Retinal pigment epithelial cell (primary cell): ENCODE measurements around the gene ARHGEF7.

ENCODE experiments used
- DNase-seq: peaks from one replicate; pipeline ENCODE4 v3.0.0-alpha.2; 2010; ENCODE audit warnings: low read depth
- H3K4me3 ChIP-seq: 2 replicates; pipeline ENCODE4 v1.5.1; 2011; ENCODE audit warnings: mild to moderate bottlenecking, low read length, control low read depth, moderate library complexity
- TF ChIP-seq, protein P1 (sequence below): conservative IDR thresholded peaks from 2 replicates; pipeline ENCODE4 v1.5.1; 2011; ENCODE audit warnings: low read depth, low read length, control low read depth, inconsistent platforms

Gene ARHGEF7

DNA sequence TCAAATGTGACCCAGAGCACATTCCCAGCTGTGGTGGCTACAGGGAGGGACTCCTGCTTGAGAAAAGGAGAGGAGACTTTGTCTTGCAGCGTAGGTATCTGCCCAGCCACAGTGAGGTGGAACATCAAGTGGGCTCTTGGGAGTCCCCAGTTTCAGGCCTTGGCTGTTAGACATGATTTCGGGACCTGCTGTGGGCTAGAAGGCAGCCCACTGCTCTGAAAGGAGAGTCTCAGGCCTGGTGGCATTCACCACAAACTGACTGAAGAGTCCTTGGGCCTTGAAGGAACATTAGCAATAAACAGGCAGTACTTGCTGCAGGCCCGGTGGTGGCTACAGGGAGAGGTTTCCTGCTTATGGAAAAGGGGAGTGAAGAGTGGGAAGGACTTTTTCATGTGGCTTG, 143.5 kb downstream of the ARHGEF7 start:
- DNase-seq = no peak
- TF ChIP-seq, protein P1, sequence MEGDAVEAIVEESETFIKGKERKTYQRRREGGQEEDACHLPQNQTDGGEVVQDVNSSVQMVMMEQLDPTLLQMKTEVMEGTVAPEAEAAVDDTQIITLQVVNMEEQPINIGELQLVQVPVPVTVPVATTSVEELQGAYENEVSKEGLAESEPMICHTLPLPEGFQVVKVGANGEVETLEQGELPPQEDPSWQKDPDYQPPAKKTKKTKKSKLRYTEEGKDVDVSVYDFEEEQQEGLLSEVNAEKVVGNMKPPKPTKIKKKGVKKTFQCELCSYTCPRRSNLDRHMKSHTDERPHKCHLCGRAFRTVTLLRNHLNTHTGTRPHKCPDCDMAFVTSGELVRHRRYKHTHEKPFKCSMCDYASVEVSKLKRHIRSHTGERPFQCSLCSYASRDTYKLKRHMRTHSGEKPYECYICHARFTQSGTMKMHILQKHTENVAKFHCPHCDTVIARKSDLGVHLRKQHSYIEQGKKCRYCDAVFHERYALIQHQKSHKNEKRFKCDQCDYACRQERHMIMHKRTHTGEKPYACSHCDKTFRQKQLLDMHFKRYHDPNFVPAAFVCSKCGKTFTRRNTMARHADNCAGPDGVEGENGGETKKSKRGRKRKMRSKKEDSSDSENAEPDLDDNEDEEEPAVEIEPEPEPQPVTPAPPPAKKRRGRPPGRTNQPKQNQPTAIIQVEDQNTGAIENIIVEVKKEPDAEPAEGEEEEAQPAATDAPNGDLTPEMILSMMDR = no peak
- no peak overlapping the region for H3K4me3 ChIP-seq

DNA sequence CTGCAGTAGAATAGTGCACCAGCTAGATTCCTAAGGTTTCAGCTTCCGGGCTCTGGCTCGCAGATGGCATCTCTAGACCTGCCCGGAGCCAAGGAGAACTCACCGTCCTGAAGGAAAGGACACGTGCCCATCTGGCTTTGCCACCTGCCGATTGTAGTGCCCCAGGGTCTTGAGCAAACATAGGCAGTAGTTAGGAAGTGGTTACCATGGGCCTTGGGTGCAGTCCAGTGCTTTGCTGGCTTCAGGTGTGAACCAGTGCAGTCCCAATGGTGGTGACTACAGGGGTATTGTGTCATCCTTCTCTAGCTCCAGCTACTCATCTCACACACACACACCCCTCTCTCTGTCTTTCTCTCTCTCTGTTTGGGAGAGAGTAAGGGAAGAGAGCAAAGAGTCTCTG, 143.9 kb downstream of the ARHGEF7 start:
- TF ChIP-seq, protein P1 = no peak
- H3K4me3 ChIP-seq = no peak overlapping the region
- DNase-seq = no peak

DNA sequence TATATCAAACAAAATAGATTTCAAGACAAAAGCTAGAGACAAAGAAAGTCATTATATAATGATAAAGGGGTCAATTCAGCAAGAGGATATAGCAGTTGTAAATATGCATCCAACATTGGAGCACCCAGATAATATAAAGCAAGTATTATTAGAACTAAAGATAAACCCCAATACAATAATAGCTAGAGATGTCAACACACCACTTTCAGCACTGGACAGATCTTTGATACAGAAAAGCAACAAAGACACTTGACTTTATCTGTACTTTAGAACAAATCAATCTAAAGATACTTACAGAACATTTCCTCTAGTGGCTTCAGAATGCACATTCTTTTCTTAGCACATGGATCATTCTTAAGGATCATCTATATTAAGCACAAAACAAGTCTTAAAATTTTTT, 146.2 kb downstream of the ARHGEF7 start:
- TF ChIP-seq, protein P1 = no peak
- DNase-seq = no peak
- H3K4me3 ChIP-seq = no peak overlapping the region

DNA sequence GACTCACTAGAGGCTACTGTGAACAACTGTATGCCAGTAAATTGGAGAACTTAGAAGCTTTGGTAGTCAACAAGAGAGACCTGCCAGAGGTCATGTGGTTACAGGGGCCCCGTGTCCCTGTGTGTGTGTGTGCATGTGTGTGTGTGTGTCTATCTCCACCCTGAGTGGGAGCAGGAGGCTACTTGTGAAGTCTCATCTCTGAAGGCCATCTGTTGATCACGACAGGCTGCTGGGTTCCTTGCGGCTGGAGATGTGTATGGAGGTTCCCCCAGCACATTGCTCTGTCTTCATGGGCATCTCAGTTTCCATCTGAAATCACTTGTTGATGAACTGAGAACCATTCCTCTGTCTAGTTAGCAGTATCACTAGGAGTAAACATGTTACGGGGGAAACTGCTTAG, 147.2 kb downstream of the ARHGEF7 start:
- no peak for DNase-seq
- no peak overlapping the region for H3K4me3 ChIP-seq
- TF ChIP-seq, protein P1 = no peak

DNA sequence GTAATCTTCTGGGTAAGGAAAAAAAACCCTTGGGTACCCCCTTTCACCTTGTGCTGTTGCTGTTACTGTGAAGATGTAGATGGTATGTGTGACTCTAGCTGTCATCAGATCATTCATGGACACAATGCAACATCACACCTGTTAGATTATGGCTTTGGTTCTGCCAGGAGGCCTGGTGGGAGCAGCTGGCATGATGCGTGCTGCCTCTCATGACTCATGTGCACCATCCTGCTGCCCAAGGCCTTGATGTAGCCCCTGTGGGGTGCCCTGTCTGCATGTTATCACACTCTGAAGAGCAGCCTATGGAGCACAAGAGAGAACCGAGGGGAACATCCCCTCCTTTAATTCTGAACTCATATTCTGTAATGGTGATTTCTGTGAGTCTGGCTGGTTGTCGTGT, 147.6 kb downstream of the ARHGEF7 start:
- TF ChIP-seq, protein P1 = no peak
- DNase-seq = no peak
- no peak overlapping the region for H3K4me3 ChIP-seq

DNA sequence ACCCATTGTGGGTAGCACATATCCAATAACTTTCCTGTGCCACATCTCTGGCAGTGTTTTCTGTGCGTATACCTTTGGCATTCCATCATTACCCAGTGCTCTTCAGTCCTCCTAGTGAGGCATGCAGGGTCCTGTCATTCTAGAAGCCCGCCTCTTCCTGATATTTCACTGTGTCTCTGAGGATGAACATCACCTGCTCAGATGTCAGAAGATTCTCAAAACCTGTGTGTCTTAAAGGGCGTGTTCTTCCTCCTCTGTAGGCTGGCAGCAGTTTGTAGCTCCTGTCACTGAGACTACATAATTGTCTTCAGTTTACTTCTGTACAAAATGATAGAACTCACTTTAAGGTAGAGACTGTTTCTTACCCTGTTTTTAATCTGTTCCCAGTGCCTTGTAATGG, 148.5 kb downstream of the ARHGEF7 start:
- TF ChIP-seq, protein P1 = no peak
- no peak overlapping the region for H3K4me3 ChIP-seq
- DNase-seq = no peak

DNA sequence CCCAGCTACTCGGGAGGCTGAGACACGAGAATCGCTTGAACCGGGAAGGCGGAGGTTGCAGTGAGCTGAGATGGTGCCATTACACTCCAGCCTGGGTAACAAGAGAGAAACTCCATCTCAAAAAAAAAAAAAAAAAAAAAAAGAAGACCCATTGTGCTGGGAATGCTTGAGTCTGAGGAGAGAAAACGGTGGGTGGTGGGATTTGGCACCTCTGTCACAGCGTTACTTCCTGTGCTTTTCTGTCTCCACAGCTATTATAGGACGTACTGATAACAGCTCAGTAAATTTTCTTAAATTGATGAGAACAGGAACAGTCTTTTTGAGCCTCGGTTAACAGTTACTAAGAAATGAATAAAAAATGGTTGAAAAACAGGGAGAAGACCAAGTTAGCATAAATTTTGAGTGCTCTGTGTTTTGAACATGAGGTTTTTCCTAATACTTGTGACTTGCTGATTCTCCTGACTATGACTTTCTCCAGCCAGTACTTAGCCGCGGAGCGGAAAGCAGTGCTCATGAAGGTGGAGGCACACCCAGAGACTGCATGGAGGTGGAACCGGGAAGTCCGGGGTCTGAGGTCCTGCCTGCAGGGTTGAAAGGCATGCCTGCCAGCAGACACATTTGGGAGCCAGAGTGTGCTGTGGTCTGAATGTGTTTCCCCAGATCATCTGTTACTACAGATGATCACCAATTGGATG, 150.0 kb downstream of the ARHGEF7 start:
- TF ChIP-seq, protein P1 = no peak
- DNase-seq = no peak
- H3K4me3 ChIP-seq = no peak overlapping the region
